HG02759 (cell line): ENCODE results near the gene DOCK9.

Experiments
- ATAC-seq: cut with Tn5 transposase; IDR thresholded peaks from one replicate; pipeline ENCODE4 v1.9.1; 2021; ENCODE audit warnings: mild to moderate bottlenecking, moderate library complexity; ENCODE audit not compliant: unreplicated experiment

DOCK9 gene

GRCh38 chr13:98866882-98867281 lies 111.0 kb downstream of the DOCK9 start:
- no peak for ATAC-seq

DNA sequence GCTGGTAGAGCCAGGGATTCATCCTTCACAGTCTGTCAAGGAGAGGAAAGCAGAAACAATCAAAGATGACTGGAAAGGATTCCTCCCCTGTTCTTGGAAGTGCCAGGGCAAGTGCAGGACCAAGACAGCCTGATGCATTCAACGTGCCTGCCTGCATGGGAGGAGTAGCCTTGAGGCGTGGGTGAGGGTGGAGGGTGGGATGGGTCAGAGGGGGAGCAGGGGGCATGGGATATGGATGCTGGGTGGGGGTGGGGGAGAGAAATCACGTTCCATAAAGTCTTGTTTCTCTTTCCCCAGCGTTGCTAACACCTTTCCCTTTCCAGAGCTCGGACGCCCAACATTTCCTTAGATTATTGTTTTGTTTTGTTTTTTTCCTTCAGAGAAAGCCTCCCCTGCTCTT lies 117.4 kb downstream of the DOCK9 start:
- ATAC-seq = no peak

DNA sequence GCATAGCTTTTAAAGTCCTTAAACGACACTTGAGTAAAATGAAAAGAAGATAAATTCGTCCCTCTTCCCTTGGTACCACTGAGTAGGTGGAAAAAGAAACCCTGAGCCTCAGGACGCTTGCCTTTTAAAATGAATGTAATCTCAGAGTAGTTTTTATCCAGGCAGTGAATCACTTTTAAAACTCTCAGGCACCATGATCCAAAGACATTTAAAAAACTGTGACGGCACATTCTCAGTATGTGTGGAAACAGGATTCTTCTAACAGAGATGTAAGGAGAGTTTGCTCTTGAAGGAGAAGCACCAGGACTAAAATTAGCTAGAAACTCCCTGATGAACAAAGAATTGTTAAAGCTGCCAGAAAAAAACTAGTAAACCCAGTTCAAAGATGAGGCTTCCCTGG lies 119.7 kb downstream of the DOCK9 start:
- ATAC-seq = no peak

DNA sequence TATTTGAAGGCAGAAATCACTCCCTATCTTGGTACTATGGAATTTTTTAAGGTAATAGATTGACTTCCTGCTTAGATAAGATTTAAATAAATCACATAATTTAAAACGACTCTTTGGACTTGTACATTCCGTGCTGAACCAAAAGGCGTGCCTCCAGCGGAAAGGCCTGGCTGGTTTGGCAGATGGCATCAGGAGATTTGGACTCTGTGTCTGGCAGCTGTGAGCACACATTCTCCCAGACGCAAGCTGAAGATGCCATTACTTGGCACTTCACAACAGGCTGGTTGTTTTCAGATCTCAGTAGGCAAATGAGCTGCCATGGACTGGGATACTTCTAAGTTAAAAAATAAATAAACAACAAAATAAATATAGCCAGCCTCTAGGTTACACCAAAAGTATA lies 120.9 kb downstream of the DOCK9 start:
- ATAC-seq = no peak

DNA sequence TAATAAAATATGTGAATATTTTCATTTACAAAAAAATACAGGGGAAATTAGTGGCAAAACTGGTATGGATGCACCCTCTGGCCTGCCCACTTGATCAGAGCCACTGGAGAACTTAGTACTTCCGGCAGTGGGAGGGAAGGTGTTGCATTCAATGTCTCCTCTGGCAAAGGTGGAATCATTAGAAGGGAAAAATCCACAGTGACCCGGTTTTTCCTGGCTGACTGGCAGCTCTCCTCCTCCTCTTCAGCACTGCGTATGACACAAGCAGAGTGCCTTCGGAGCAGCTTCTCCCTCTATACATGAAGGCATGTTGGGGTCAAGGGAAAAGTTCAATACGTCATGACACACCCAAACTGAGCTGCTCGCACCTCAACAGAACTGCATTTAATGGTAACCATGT lies 123.4 kb downstream of the DOCK9 start:
- no peak for ATAC-seq

DNA sequence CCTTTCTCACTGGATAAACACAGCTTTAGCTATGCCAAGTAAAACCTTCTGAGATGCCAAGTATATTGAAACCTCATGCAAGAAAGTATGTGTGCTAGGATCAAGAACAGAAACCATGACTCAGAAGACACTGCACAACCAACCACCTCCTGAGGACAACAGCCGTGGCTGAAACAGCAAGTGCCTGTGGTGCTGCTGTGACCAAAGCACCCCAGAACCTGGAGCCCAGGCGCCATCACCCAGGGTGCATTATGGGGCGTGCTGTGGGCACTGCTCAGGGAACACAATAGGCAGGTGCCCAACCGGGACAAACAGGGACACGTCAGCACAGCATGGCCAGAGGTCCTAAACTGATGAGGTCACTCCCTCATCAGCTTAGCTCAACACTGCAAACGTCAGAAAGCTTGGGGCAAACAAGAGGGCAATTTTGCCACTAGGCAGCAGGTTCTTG lies 124.1 kb downstream of the DOCK9 start:
- peak; percentile 100 for ATAC-seq

DNA sequence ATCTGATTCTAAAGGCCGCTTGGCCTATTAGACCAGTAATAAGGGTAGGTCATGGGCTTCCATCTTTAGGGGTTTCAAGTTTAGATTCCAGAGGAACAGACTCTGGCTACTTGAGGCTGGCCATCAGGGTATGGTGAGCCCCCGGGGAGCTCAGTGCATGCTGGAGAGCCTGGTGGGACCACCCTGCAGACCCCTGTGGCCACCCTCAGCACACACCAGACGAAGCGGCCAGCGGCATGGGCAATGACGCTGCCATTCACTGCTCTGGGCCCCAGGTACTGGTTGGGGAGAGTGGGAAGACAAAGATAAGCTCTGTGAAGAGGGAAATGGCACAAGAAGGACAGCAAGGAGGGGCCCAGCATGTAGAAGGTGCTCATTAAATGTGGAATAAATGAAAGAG lies 126.6 kb downstream of the DOCK9 start:
- no peak for ATAC-seq

DNA sequence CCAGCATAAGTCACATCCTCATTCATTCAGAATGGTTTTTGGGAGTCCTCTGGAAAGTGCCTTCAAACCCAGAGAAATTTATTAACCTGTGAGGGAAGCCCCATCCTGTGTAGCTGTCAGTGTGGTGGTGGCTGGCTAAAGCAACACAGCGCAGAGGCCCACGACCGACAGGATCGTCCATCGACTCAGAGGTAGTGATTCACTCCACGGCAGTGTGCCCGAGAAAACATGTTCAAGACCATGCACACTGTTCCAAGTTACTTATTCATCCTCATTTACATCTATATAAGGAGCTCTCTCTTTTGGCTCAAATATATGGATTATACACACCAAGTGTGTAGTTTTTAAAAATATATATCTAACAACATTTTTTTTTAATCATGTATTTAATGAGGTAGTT lies 129.1 kb downstream of the DOCK9 start:
- no peak for ATAC-seq

GRCh38 chr13:98847780-98848179 lies 130.1 kb downstream of the DOCK9 start:
- no peak for ATAC-seq

DNA sequence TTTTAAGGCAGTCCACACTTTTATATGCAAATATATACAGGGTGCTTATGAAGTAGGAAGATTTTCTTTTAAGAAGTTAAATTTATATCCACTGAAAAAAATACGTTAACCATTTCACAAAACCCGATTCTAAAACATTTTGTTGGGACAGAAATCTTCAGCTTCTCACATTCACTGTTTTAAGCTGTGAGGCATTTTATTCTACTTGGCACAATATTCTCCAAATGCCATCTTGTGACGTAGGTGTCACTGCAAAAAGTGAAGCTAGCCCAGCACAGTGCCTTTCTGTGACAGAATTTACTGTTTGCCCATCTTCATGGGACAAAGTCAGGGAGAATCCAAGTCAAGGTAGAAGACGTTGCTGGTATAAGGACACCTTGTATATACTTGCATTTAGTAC lies 130.9 kb downstream of the DOCK9 start:
- ATAC-seq = no peak

DNA sequence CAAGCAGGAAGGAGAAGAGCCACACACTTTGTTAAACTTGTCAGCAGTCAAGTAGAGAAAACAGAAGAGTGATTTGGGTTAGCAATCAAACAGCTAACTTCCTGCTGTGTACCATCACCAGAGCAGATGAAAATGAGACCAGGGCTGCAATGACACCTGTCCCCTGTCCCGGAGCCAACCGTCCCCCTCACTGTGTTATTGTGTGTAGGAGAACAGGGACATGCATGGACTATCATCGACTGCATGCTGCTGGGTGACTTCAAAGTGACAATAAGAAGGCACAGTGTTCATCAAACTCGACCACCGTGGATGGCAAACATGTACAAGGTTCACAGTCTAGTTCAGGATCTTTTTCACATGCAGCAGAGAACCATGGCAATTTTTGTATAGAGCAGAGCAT lies 131.3 kb downstream of the DOCK9 start:
- no peak for ATAC-seq

DNA sequence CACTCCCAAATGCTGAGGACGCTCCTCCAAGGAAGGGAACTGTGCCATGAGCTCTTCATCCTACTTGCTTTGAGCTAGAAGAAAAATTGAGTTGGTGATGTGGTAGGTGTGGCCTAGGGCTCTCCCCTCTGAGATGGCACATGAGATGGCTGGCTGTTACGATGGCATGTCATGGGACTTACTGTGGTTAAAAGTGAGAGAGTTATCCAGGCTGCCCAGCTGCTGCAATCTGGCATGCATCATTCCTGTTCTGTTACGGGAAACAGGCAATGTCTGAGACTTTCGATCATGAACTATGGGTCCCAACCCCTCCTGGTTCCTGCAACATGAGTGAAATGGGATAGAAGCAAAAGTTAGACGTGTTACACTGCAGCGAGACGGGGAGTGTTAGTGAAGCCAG lies 132.1 kb downstream of the DOCK9 start:
- no peak for ATAC-seq

- no peak for ATAC-seq
These were observed 133.8 kb downstream of the DOCK9 start for GRCh38 chr13:98844021-98844420.

GRCh38 chr13:98843482-98843877 lies 134.4 kb downstream of the DOCK9 start:
- ATAC-seq = no peak

GRCh38 chr13:98842858-98843481 lies 134.9 kb downstream of the DOCK9 start:
- ATAC-seq = peak; percentile 86

GRCh38 chr13:98842070-98842469 lies 135.8 kb downstream of the DOCK9 start:
- ATAC-seq = no peak

GRCh38 chr13:98839856-98840769 lies 137.8 kb downstream of the DOCK9 start:
- ATAC-seq = peak; percentile 91

DNA sequence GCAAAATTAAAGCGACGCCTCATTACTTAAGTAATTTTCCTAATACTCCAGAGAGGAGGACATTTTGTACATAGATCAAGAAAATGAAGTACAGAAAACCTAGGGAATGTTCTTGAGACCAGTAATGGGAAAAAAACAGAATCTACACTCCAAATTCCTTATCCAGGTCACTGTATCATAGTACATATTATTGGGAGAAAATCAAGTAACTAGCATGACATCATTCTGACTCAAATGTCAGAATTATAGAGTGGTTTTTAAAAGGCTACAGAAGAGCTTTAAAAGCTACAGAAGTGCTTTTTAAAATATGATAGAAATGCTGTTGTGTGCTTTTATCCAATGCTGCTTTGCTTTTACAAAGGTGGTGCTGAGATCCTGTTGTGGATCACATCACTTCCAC lies 139.1 kb downstream of the DOCK9 start:
- no peak for ATAC-seq

GRCh38 chr13:98837896-98838295 lies 140.0 kb downstream of the DOCK9 start:
- no peak for ATAC-seq

GRCh38 chr13:98835156-98835555 lies 142.7 kb downstream of the DOCK9 start:
- no peak for ATAC-seq

GRCh38 chr13:98834254-98834960 lies 143.5 kb downstream of the DOCK9 start:
- no peak for ATAC-seq

DNA sequence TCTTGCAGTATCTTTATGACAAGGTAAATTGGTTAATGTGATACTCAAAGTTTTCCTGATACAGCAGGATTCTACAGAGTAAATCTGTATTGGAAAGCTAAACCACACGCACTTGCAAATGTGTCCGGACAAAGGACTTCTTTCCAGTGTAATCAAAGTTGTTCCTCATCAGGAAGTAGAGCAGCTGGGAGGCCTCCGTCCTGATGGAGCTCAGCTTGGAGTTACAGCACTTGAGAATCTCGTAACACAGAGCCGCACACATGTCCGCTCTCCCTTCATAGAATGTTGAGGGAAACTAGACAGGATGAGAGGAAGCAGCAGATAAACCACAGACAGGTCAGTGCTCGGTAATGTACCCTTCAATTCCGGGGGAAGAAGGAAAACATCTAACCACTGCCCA lies 146.6 kb downstream of the DOCK9 start:
- ATAC-seq = no peak
